Mesendoderm (in vitro differentiated cells): ENCODE results near the gene FOXD2.
"Not testable (repeated sequence)": the region's sequence is repeated elsewhere in the genome, so short reads cannot be mapped to it uniquely, and the experiment has no call there.

Experiments used
- DNase-seq: peaks from one replicate; pipeline ENCODE4 v3.0.0; 2013
- H2AK5ac ChIP-seq: 2 replicates; pipeline ENCODE4 v1.6.1; 2013; ENCODE audit warnings: low read length, inconsistent platforms
- H2BK120ac ChIP-seq: 2 replicates; pipeline ENCODE4 v1.6.1; 2013; ENCODE audit warnings: low read depth, mild to moderate bottlenecking, low read length, moderate library complexity, mixed read lengths
- H2BK15ac ChIP-seq: replicated peaks from 2 replicates; pipeline ENCODE4 v1.6.1; 2013; ENCODE audit warnings: low read depth, mild to moderate bottlenecking, moderate library complexity
- H2BK5ac ChIP-seq: 2 replicates; pipeline ENCODE4 v1.6.1; 2013; ENCODE audit warnings: low read length, inconsistent platforms
- H3K18ac ChIP-seq: 2 replicates; pipeline ENCODE4 v1.6.1; 2013; ENCODE audit warnings: mild to moderate bottlenecking, low read length, mixed read lengths
- H3K23ac ChIP-seq: one replicate; pipeline ENCODE4 v1.6.1; 2013; ENCODE audit warnings: low read length
- H3K27ac ChIP-seq: 2 replicates; pipeline ENCODE4 v1.5.1; 2013; ENCODE audit warnings: low read depth, mild to moderate bottlenecking, inconsistent platforms, low read length, moderate library complexity
- H3K27me3 ChIP-seq: 2 replicates; pipeline ENCODE4 v1.6.1; 2013; ENCODE audit warnings: low read length, control low read depth, mild to moderate bottlenecking, inconsistent platforms; ENCODE audit not compliant: insufficient read depth, poor library complexity
- H3K36me3 ChIP-seq: 2 replicates; pipeline ENCODE4 v1.6.1; 2013; ENCODE audit warnings: low read length, inconsistent platforms; ENCODE audit not compliant: control insufficient read depth, insufficient read depth
- H3K4ac ChIP-seq: one replicate; pipeline ENCODE4 v1.6.1; 2013; ENCODE audit warnings: low read depth, mild to moderate bottlenecking, low read length, moderate library complexity
- H3K4me1 ChIP-seq: 2 replicates; pipeline ENCODE4 v1.6.1; 2013; ENCODE audit warnings: low read depth, low read length, inconsistent platforms; ENCODE audit not compliant: control insufficient read depth
- H3K4me2 ChIP-seq: 2 replicates; pipeline ENCODE4 v1.6.1; 2013; ENCODE audit warnings: low read length
- H3K4me3 ChIP-seq: 2 replicates; pipeline ENCODE4 v1.5.1; 2013; ENCODE audit warnings: mild to moderate bottlenecking, low read length
- H3K56ac ChIP-seq: one replicate; pipeline ENCODE4 v1.6.1; 2013; ENCODE audit warnings: low read length
- H3K79me1 ChIP-seq: 2 replicates; pipeline ENCODE4 v1.6.1; 2013; ENCODE audit warnings: low read length, inconsistent platforms
- H3K79me2 ChIP-seq: 2 replicates; pipeline ENCODE4 v1.6.1; 2013; ENCODE audit warnings: mild to moderate bottlenecking, low read length; ENCODE audit not compliant: control insufficient read depth, insufficient read depth
- H3K9ac ChIP-seq: 2 replicates; pipeline ENCODE4 v1.6.1; 2013; ENCODE audit warnings: low read length, inconsistent platforms
- H4K5ac ChIP-seq: one replicate; pipeline ENCODE4 v1.6.1; 2013; ENCODE audit warnings: low read length
- H4K8ac ChIP-seq: one replicate; pipeline ENCODE4 v1.6.1; 2013; ENCODE audit warnings: low read depth, mild to moderate bottlenecking, control low read depth, low read length, moderate library complexity
- WGBS: extraction: QIAGEN DNeasy Blood & Tissue Kit; methylation state at CpG from one replicate; pipeline ENCODE4 v1.1.7; 2013; ENCODE audit warnings: low lambda C conversion rate, missing lambda C conversion rate; ENCODE audit not compliant: insufficient coverage; ENCODE audit errors: extremely low coverage; 5-methylcytosine and 5-hydroxymethylcytosine counted together

Gene FOXD2

GRCh38 chr1:47450606-47451005, 12.8 kb downstream of the FOXD2 start:
- Histone ChIP-seq H3K56ac (no peak overlapping the region), H3K79me2 (no peaks in the 10 kb centered on the region), H4K8ac (no peak overlapping the region), H3K23ac (no peak overlapping the region), H3K36me3 (no peaks in the 10 kb centered on the region), H3K4me3 (no peak overlapping the region), H2BK15ac (no peak overlapping the region), H3K4ac (no peak overlapping the region), H3K4me2 (no peak overlapping the region), H3K9ac (no peak overlapping the region), H3K18ac (no peak overlapping the region), H3K27me3 (peaks cover 44% of the 10 kb centered on the region), H4K5ac (no peak overlapping the region), H2BK120ac (no peak overlapping the region), H2AK5ac (no peak overlapping the region), H3K4me1 (no peaks in the 10 kb centered on the region), H3K79me1 (no peaks in the 10 kb centered on the region), H3K27ac (no peak overlapping the region), H2BK5ac (no peak overlapping the region)
- WGBS: no CpG with 5 or more reads among the region's 4 CpGs
- DNase-seq: no peak

- Histone ChIP-seq H2BK120ac (no peak overlapping the region), H3K4me2 (no peak overlapping the region), H4K8ac (no peak overlapping the region), H3K4me1 (no peaks in the 10 kb centered on the region), H3K4ac (no peak overlapping the region), H3K9ac (no peak overlapping the region), H3K27ac (no peak overlapping the region), H3K18ac (no peak overlapping the region), H3K56ac (no peak overlapping the region), H3K79me1 (no peaks in the 10 kb centered on the region), H3K36me3 (no peaks in the 10 kb centered on the region), H2BK15ac (no peak overlapping the region), H4K5ac (no peak overlapping the region), H3K27me3 (peaks cover 26% of the 10 kb centered on the region), H2AK5ac (no peak overlapping the region), H3K79me2 (no peaks in the 10 kb centered on the region), H3K23ac (no peak overlapping the region), H3K4me3 (no peak overlapping the region), H2BK5ac (no peak overlapping the region)
- WGBS: no CpG with 5 or more reads among the region's 1 CpG
- DNase-seq: no peak
Measured at GRCh38 chr1:47452426-47452825, 14.6 kb downstream of the FOXD2 start.

GRCh38 chr1:47453910-47454309, 16.1 kb downstream of the FOXD2 start:
- not testable (repeated sequence) for H3K79me1 ChIP-seq, H3K4me1 ChIP-seq, H3K27ac ChIP-seq, H3K4ac ChIP-seq, H2BK15ac ChIP-seq, DNase-seq, H3K79me2 ChIP-seq, H4K5ac ChIP-seq, H3K9ac ChIP-seq, H3K4me3 ChIP-seq, H2AK5ac ChIP-seq, H3K4me2 ChIP-seq, H4K8ac ChIP-seq, H3K18ac ChIP-seq, H3K36me3 ChIP-seq, H3K56ac ChIP-seq, H2BK120ac ChIP-seq, H3K23ac ChIP-seq, H2BK5ac ChIP-seq
- WGBS: no CpG with 5 or more reads among the region's 2 CpGs
- H3K27me3 ChIP-seq: peaks cover 16% of the 10 kb centered on the region

- H2AK5ac ChIP-seq: no peak overlapping the region
- no peaks in the 10 kb centered on the region for H3K79me2 ChIP-seq
- no peaks in the 10 kb centered on the region for H3K36me3 ChIP-seq
- H3K27me3 ChIP-seq: no peaks in the 10 kb centered on the region
- no peak overlapping the region for H3K23ac ChIP-seq
- no peak overlapping the region for H3K18ac ChIP-seq
- no peak overlapping the region for H3K56ac ChIP-seq
- H2BK5ac ChIP-seq: no peak overlapping the region
- no peak overlapping the region for H3K27ac ChIP-seq
- H2BK120ac ChIP-seq: no peak overlapping the region
- no peaks in the 10 kb centered on the region for H3K4me1 ChIP-seq
- H3K79me1 ChIP-seq: no peaks in the 10 kb centered on the region
- no peak overlapping the region for H4K5ac ChIP-seq
- no CpG with 5 or more reads among the region's 4 CpGs for WGBS
- H3K4ac ChIP-seq: no peak overlapping the region
- no peak overlapping the region for H3K9ac ChIP-seq
- H4K8ac ChIP-seq: no peak overlapping the region
- H2BK15ac ChIP-seq: no peak overlapping the region
- H3K4me3 ChIP-seq: no peak overlapping the region
- no peak overlapping the region for H3K4me2 ChIP-seq
- no peak for DNase-seq
Measured at GRCh38 chr1:47456250-47456649, 18.4 kb downstream of the FOXD2 start.

- not testable (repeated sequence) for H2BK5ac ChIP-seq, H3K56ac ChIP-seq, H3K9ac ChIP-seq, H4K8ac ChIP-seq, H3K36me3 ChIP-seq, H3K79me1 ChIP-seq, H4K5ac ChIP-seq, H3K27ac ChIP-seq, H3K79me2 ChIP-seq, H3K4me2 ChIP-seq, H3K4me1 ChIP-seq, H3K27me3 ChIP-seq, H2BK15ac ChIP-seq, H2BK120ac ChIP-seq, DNase-seq, H3K4ac ChIP-seq, H3K18ac ChIP-seq, H2AK5ac ChIP-seq, H3K4me3 ChIP-seq, H3K23ac ChIP-seq
- no CpG with 5 or more reads among the region's 16 CpGs for WGBS
Measured at GRCh38 chr1:47457547-47457946, 19.7 kb downstream of the FOXD2 start.

GRCh38 chr1:47459253-47459788, 21.5 kb downstream of the FOXD2 start:
- H3K23ac ChIP-seq: no peak overlapping the region
- H2BK120ac ChIP-seq: no peak overlapping the region
- no peak overlapping the region for H4K8ac ChIP-seq
- no peaks in the 10 kb centered on the region for H3K79me1 ChIP-seq
- no peak overlapping the region for H4K5ac ChIP-seq
- H3K27me3 ChIP-seq: no peaks in the 10 kb centered on the region
- H2BK15ac ChIP-seq: no peak overlapping the region
- no peak overlapping the region for H2AK5ac ChIP-seq
- no peaks in the 10 kb centered on the region for H3K79me2 ChIP-seq
- no peak overlapping the region for H3K27ac ChIP-seq
- H3K36me3 ChIP-seq: no peaks in the 10 kb centered on the region
- H3K4ac ChIP-seq: no peak overlapping the region
- H2BK5ac ChIP-seq: no peak overlapping the region
- no peaks in the 10 kb centered on the region for H3K4me1 ChIP-seq
- DNase-seq: no peak
- no peak overlapping the region for H3K9ac ChIP-seq
- no peak overlapping the region for H3K4me2 ChIP-seq
- no peak overlapping the region for H3K56ac ChIP-seq
- H3K4me3 ChIP-seq: no peak overlapping the region
- WGBS: no CpG with 5 or more reads among the region's 11 CpGs
- H3K18ac ChIP-seq: no peak overlapping the region
